GM18867 (cell line): ENCODE data around the gene CNTN5.

Experiments used
- ATAC-seq: cut with Tn5 transposase; IDR thresholded peaks from one replicate; pipeline ENCODE4 v1.9.1; 2021; ENCODE audit warnings: mild to moderate bottlenecking, moderate library complexity; ENCODE audit not compliant: unreplicated experiment

The CNTN5 gene

DNA sequence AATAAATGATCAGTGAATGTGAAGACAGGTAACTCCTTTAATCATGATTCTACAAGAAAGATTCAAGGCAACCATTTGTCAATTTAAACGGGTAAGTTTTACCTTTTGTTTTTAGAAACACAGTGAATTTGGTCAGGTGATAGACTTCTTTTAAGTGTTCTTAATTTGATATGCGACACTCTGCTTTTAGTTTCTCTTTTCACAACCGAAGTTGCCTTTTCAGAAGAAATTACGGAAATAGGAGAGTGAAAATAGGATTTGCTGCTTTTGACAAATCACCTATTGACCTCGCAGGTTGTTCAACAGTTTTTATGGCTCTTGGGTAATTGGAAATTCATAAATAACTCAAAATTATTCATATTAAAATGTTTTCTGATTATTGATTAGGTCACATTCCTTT is 142.1 kb downstream of the CNTN5 start:
- ATAC-seq, result no peak

DNA sequence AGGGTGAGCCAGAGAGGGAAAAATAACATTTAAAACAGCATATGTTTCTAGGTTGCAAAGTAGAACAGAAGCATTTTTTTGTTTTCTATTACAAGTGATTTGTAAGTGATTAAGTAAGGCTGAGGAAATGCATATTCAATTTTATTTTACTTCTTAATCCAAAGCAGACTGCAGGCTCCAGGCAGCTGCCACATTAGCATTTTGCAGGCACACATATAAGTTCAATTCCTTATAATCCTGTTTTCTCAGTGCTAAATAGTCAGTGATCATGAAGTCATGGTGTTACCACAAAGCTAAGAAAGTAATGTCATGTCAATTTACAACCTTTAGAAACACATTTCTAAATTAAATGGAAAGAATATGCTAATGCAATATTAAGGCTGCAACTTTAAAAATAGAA is 149.8 kb downstream of the CNTN5 start:
- no peak for ATAC-seq

DNA sequence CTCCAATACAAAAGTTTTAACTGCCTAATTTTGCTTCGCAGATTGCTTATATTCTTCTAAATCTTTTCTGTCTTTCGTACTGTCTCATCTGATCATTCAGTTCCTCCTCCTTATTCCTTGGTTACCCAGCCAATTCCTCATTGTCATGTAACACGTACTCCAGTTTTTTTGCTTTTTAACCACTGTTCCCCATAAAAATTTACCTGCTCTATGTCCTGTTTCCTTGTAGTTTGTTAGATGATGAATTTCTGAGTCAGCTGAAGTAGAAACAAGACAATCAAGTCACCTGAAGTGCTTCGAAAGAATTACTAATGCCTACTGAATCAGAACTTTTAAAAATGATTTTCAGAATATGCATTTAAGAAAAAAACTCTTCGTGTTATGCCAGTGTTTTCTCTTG is 150.6 kb downstream of the CNTN5 start:
- no peak for ATAC-seq

DNA sequence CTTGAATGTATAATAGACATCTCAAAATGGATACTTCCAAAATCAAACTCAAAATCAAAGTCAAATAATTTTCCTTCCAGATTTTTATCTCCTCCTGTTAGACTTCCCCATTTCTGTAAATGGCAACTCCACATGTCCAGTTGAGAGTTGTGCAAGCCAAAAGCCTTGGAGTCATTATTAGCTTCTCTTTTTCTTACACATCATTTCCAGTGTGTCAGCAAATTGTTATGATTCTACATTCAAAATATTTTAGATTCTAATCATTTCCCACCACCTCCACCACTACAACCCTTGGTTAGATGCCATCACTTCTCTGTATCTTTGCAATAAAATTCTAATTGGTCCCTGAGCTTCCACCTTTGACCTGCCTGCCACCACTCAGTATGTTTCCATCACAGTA is 155.7 kb downstream of the CNTN5 start:
- ATAC-seq, result no peak

DNA sequence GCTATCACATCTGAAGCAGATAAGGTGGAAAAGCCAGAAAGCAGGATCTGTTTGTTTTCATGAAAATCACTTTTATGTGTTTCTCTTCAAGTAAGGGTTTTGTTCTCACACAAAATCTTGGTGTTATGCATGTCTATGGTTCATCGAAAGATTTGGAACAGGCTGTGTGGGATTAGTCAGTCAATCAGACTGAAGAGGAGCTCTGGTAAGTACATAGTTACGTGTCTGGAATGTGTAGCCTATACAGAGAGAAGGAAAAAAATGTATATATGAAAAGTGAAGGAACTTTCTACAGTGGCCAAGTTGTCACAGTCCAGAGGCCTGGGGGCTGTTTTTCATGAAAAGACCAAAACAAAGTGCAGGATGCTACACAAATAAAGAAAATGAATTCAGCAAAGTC is 156.7 kb downstream of the CNTN5 start:
- no peak for ATAC-seq

DNA sequence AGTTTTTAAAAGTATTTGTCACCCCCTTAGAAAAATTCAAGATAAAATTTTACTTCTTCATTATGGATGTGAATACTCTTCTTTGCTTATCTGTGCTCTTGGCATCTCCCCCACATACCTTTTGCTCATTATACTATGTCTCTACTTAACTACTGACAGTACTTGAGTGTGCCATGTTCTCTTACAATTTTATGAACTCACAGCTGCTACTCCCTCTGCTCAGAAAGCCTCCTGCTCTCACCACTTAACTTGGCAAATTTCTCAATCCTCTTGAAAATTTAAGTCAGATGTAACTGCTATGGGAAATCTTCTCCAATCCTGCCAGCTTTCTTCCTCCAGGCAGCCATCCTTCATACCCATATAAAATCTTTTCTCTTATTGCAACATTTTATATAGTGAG is 163.4 kb downstream of the CNTN5 start:
- no peak for ATAC-seq

DNA sequence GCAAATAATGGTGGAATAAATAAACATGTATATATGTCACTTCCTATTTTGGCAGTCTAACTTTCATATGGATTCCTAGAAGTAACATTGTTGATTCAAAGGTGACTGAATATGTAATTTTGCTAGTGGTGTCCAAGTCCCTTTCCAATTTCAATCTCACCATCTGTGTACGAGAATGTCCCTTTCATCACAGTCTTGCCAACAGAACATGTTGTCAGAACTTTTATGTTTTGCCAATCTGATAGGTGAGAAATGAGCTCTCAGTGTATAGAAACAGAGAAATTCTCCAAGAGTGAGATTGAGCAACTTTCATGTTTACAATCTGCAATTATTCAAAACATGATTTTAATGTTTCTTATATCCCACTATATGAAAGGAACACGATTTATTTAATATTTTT is 167.5 kb downstream of the CNTN5 start:
- no peak for ATAC-seq

DNA sequence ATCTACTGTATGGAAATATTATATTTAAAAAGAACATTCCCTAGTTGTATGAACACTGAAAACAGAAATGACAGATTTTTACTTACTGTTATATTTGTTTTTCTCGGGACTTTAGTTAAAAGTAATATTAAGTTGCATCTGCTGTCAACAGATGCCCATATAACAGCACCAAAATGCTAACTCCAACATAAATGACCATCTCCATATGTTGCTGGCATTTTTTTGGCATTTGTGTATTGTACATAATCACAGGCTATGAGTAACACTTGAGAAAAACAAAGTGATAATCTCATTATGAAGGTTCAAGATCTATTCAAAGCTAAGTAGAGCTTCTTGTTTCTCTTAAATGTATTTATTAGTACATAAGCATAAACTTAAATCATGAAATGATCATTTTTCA is 172.0 kb downstream of the CNTN5 start:
- no peak for ATAC-seq

DNA sequence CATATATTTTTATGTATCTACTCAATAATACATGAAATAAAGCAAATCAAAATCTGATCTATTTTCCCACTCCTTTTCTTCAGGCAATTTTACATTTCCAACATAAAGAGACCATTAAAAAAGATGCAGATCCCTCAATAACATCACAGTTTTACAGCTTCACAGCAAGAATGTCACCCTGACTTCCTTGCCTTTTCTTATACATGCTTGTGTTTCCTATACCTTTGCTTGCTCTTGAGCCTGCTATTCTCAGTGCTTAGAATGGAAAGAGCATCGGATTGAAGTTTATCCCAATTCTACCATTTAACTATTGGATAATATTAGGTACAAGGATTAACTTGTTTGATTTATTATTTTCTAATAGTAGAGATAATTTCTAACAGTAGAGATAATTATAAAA is 176.7 kb downstream of the CNTN5 start:
- ATAC-seq, result no peak

DNA sequence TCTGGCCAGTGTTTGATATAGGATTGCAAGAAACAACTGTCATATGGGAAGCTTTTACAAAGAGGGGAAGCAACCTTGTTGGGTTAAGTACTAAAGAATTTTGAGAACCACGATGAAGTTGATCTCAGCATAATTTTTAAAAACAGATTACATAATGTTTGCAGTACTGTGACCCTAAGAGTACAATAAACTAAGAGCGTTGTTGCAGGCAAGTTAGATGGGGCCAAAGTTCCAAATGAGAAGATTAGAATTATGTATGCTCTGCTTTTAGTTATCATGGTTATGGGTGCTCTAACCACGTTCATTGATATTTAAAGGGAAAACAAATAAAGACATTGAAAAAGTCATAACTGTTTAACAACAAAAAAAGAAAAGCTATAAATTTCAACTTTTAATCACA is 177.5 kb downstream of the CNTN5 start:
- ATAC-seq, result no peak

DNA sequence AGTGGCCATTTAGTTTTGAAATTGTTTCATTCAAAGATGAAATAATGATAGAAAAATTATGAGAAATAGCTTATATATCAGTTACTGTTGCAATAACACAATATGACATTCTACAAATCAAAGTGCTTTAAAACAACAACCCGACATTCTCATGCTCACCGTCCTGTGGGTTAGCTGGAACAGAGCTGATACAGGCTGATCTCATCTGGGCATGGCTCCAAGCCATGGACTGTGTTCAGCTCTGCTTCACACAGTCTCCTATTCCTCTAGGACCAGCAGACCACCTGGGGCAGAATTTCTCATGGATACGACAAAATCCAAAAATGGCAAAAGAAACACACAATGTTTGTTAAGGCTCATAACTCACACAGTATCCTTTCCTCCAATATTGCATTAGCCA is 178.6 kb downstream of the CNTN5 start:
- ATAC-seq, result no peak

DNA sequence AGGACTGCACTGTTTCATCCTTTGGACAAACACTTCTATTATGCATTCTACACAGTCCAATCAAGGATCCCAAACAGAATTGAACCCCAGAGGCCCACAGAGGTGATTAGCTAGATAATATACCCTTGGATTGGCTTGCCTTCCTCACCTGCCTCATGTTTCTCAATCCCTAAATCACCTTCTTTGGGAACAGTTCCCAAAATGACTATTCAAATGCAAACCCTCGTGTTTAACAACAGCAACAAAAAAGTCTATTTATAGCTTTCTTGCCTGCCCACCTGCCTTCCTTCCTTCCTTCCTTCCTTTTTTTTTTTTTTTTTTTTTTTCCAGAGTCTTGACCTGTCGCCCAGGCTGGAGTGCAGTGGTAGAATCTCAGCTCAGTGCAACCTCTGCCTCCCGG is 180.0 kb downstream of the CNTN5 start:
- no peak for ATAC-seq

DNA sequence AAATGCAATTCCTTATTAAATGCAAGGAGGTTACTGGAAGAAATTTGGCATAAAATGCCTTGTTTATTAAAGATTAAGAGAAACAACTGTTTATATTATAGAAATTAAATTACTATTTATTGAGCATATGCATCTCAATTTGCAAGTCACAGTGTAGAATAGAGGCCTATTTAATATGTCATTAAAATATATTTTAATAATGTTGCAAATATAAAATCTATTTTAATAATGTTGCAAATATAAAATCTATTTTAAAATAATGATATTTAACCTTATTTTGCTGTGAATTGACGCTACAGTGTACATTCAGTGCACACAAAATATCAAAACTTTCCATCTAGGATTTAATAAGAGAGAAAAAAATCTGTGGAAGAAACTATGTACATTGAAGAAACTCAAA is 188.1 kb downstream of the CNTN5 start:
- ATAC-seq, result no peak

DNA sequence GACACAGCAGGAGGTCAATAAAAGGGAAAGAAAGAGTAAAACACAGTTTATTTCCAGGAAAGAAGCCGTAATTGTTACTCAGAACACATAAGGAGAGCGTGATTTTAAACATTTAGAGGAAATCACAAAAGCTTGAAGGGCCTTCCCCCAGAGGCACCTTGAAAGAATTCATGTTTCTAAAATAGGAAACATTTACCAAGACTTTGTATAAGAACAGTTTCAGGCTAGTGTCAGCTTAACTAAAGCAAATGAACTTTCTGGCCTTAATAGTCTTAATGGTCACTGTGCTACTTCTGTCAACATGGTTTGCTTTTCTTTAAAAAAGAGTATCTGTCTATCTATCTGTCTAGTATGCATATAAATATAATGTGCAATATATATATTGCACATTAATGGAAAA is 208.8 kb downstream of the CNTN5 start:
- no peak for ATAC-seq

DNA sequence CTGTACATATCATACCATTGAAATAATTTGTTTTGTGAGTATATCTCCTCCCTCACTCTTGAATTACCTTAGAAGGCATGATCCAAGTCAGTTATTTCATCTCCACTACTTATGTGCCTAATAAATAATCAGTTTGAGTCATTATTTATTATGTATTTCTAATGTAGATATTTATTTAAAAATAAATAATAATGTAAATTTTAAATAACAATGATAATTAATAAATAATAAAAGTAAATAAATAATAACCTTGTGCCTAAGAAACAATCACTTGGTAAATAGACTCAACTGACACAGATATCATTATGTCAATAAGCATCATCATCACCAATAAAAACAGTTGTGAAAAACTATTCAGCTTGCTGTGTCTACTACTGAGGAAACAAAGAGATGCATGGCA is 213.8 kb downstream of the CNTN5 start:
- no peak for ATAC-seq

DNA sequence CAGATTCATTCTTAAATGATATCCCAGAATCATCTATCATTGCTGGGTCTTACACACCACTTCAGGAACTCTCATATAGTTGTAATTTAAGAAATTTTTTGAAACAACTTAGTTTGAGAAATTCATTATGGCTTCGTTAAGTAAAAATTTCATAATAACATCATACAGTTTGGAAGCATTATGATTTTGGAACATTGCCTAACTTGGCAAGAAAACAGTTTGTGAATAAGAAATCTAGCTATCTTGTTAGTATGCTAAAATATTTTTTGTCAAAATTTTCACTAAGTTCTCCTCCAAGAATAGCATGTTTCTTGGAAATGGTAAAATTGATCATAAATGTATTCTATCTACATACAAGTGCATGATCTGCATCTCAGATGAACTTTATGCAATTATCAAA is 217.7 kb downstream of the CNTN5 start:
- ATAC-seq, result no peak

DNA sequence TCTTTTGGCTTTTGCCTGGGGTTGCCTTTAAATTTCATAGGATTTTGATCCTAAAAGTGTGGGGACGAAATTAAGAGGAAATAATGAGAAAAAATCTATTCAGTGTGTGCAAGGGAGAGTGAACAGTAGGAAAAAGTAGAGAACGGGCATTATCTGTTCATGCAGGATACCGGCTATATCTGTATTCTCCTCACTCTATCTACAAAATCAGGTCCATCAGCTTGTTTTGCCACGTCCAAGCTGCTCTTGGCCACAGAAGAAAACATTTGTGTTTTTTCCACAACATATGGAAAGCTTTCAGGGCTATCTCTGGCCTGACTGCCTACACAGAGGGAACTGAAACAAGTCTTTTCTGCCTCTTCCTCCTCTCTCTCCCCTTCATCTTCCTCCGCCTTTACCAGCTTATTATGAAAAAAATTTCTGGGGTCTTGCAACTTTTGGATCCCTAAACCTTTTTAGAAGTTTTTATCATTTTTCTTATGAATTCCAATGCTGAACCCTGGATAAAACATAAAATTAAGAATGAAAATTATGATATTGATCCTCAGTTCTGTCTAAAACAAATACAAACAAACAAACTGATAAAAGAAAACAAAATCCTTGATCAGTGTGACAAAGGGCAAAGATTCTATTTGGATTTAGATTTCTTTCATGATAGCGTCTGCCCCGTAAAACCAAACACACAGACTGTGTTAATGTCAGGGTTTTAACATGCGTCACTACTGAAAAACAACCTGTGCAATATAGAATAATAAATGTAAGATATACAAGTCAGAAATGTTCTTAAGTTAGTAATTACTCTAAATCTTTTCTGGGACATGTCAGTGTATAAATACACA is 219.7 kb downstream of the CNTN5 start:
- no peak for ATAC-seq

DNA sequence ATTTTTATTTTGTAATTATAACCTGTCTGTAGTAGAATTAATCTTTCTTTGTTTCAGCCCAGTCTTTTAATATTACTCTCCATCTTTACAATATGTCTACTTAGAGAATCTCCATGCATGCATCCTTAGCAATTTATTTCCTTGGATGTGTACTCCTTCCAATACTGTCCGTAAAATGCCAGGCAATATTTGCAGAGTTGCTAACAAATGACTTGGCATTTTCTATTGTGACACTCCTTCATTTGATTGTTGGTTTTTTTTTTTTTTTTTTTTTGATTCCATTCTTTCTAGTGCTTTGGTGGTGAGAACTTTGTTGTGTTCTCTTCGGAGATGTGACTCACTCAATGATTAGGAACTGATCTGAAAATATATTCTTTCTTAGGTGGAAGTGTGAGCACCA is 220.3 kb downstream of the CNTN5 start:
- ATAC-seq, result no peak

DNA sequence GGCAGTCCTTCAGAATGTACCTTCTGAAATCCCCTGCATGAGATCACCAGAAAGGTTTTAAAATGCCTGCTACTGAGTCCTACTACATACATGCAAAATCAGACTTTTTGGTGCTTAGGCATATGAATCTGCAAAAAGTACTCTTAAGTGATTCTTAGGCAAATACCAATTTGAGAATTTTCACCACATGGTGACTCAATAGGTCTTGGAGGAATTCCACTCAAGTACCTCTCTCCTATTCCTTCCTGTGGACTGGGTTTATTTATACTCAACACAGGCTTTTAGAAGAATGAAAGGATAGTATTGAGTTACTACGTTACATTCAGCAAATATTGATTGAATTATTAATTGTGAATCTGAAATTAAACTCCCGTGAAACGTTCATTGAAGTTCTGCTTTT is 223.9 kb downstream of the CNTN5 start:
- no peak for ATAC-seq

DNA sequence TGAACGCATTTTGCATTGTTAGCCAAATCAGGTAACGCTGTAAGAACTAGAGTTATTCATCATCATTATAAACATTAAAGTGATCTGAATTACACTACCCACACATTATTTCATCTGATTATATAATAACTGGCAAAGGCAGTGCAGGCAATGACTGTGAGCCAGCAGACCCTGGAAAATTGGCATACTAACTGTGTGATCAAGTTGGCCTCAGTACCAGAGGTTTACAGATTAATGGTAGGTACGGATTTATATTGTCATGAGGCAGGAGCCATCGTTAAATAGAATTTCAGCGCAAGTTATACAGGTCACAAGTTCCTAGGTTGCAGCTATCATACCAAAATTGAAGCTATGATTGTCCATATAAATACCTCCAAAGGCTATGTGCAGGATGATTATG is 225.4 kb downstream of the CNTN5 start:
- no peak for ATAC-seq

DNA sequence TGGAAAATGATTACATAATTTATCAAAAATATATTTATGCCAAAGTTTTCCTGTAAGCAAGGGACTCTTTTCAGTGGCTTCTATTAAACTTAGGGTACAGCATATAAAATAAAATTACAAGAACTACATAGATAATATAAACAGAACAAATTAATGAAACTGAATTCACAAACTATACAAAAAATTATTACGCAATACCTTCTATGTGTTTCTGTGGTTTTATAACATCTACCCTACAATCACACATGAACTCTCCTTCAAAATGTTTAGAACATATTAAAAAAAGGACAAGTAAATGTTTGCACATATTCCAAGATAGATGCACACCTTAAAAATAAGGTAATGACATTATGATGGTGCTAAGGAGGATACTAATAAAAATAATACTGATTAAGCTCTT is 235.9 kb downstream of the CNTN5 start:
- ATAC-seq, result no peak

DNA sequence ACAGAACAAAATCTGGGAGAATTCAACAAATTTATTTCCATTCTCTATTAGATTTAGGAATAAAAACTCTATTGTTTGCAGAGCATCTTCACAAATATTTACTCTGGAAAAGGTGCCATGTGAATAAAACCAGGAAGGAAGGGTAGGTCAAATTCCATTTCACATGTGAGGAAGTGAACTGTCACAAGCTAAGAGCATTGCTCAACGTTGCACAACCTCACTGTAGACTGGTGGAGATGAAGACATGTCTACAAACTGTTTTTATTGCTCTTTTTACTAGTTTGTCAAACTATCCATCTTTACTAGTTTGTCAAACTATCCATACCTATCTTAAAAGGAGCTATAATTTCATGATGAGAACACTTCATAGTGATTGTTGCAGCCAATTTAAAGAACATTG is 236.4 kb downstream of the CNTN5 start:
- ATAC-seq, result no peak

DNA sequence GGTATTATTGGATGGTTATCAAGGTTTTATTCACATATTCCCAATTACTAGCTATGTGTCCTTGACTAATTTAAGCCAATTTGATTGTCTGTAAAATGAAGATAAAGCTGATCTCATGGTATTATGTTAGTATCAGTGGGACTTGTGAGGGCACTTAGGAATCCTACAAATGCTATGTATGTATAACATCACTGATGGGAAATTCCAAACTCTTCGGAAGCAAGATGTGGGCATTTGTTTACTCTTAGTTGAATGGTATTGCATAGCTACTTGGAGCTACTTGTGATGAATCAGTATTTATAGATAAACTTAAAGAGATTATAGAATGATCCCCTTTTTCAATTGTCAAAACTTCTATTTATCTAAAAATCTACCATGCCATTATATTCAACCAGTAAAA is 239.9 kb downstream of the CNTN5 start:
- ATAC-seq, result no peak
